T-helper 1 cell treated with Interleukin-12 subunit alpha and Interleukin-12 subunit beta and Interleukin-4 antibody, amounts not matched to agents 30 ng/mL and 1 ng/mL, for 36 hours (primary cell): Measurements from ENCODE around the gene CENPU. TPM values are rescaled to one million over a fixed set of nuclear protein-coding genes. Genes with fewer than 3 reads are reported as not detected.
"Not testable (repeated sequence)": the region's sequence is repeated elsewhere in the genome, so short reads cannot be mapped to it uniquely, and the experiment has no call there.

Experiments used
- intact Hi-C: fragments of 100-400 bp; cut with micrococcal nuclease; formaldehyde crosslinking; loops from one replicate; pipeline ENCODE4 v1.15.1; 2024
- total RNA-seq: library from RNA; stranded (reverse); gene quantifications from 2 replicates; pipeline ENCODE4 v1.2.3, GENCODE V29; 2022

The CENPU gene, protein sequence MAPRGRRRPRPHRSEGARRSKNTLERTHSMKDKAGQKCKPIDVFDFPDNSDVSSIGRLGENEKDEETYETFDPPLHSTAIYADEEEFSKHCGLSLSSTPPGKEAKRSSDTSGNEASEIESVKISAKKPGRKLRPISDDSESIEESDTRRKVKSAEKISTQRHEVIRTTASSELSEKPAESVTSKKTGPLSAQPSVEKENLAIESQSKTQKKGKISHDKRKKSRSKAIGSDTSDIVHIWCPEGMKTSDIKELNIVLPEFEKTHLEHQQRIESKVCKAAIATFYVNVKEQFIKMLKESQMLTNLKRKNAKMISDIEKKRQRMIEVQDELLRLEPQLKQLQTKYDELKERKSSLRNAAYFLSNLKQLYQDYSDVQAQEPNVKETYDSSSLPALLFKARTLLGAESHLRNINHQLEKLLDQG
- 52.8 and 57.2 TPM in 2 replicates for total RNA-seq

DNA sequence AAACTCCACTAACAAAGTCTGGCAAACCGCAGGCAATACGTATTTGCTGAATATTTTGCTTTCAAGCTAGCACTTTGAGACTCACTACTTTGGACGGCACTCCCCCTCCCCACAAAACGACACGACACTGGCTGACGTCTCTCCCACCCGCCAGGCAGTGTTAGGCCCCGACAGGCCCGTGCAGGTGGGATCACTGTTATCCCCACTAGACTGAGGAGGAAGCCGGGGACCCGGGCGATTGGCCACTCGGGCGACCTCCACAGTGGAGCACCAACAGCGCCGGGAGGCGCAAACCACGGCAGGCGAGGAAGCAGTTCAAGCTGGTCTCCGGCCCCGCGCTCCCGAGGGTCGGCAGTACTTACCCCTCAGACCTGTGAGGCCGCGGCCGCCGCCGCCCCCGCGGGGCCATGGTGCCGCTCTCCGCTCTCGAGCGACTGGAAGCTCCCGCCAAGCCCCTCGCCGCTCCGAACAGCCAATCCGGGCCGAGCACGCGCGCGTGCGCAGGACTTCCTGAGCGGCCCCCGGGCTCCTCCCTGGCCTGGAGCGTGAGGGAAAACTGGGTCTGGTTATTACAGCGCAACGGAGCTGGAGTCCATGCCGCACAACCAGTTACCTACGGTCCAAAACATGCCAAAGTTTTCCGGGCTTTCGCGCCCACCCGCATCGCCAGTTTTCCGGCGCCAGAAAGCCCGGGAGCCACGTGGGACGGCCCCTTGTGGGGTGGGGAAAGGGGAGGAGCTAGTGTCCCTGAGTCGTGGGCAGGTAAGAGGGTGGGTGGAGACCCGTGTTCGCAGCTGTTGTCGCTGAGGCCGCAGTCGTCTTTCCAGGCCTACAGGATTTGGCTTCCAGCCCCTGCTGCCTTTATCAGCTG is at the start of gene CENPU:
Gene CENPU (minus strand): TSS at position 443 of the 871 bp plus-strand sequence. CDS start 34 bp downstream, at position 409.
- intact Hi-C loops: loop anchor here (1.0 to 5.0 kb wide), 22 partner anchors 11 to 1290 kb away; partner anchors contain the start of genes CASP3, CCDC110, CDKN2AIP and IRF2

DNA sequence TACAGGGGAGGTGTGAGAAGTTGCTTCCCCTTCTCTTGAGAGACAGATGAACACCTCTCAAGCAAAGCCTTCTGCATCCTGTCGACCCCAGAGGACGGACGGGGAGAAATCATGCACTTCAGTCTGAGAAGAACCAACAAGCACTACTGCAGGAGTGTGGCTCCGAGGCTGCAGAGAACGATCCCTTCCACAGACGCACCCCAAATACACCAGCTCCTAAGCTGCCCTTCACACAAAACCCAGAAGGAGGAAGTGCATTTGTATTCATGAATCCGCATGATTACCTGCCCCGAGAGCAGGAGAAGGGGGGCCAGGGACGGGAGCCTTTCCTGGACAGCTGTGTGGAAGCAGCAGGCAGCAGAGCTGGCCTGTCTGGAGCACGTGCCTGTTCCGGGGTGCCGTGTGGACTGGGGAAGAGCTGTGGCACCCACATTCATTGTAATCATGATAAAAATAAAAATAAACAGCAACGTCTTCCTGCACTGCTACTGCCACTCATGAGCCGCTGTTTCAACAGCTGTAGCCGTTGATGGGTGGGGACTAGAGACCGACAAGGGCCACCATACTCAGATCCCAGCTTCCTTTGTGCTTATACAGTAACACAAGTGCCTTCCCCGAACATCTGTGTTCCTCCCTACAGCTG is 49.0 kb upstream of the CENPU start:
- intact Hi-C loops: no loop called here

DNA sequence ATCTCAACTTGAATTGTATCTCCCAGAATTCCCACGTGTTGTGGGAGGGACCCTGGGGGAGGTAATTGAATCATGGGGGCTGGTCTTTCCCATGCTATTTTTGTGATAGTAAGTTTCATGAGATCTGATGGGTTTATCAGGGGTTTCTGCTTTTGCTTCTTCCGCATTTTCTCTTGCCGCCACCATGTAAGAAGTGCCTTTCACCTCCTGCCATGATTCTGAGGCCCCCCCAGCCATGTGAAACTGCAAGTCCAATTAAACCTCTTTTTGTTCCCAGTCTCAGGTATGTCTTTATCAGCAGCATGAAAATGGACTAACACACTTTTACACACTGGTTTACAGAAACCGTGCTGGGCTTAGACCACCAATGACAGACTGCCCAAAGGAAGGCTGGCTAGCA is 45.3 kb upstream of the CENPU start:
- intact Hi-C loops: not testable (repeated sequence)

DNA sequence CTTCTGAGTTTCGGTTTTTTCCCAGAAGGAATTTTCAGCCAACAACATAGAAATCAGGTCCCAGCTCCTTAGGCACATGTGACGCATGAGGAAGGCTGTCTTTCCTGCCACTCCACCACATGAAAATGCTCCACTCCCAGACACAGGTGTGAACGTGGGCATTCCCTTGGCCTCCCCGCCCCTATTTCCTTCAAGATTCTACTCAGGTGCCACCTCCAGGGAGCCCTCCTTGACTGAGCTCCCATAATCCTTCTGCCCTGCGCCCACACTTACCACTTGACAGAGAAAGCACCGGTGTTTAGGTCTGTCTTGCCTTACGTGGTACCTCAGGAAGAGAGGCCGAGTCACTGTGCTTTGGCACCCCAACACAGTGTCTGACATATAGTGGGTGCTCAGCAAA is 44.4 kb upstream of the CENPU start:
- intact Hi-C loops: no loop called here

DNA sequence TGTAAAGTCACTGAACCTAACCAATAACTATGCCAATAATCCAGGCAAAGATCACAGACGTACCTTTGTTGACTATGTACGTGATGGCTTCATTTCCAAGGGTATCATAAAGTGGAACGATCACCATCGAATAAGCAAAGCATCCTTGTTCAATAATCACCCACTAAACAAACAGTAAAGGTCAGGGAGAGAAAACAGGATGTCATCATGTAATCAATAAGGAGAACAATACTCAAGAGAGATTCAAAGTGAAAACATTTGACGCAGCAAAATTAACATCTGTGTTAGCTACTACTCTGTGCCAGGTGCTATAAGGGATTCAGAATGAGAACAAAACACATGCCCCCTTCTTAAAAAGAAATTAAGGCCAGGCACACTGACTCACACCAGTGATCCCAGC is 42.9 kb upstream of the CENPU start:
- intact Hi-C loops: no loop called here

DNA sequence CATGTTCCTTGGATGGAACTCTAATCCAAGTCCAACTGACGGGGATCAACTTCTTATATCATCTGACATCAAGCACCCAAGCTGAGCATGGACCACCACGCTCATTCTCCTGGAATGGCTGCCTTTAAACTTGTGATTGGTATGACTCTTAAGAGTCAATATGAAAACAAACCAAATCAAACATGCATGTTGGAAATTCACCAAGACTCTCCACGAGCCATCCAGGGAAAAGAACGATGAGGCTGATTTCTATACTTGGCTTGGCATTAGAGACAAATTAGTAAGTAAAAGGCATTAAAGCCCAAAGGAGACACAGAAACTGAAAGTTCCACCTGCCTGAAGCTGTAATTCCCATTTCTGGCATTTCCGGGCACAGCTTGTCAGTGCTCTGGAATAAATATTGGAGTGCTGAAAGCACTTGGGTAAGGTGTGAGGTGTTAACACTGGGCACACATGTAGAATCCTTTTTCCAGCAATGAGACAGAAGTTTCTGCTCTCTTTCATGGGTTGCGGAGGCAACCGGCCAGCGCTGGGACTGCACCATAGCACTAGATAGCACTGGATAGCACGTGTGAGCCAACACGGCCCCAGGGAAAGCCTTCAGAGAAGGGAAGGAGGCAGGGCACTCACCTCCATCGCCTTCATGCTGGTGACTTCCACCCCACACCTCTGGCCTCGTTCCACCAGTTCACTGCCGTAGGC is 42.1 kb upstream of the CENPU start:
- intact Hi-C loops: no loop called here

DNA sequence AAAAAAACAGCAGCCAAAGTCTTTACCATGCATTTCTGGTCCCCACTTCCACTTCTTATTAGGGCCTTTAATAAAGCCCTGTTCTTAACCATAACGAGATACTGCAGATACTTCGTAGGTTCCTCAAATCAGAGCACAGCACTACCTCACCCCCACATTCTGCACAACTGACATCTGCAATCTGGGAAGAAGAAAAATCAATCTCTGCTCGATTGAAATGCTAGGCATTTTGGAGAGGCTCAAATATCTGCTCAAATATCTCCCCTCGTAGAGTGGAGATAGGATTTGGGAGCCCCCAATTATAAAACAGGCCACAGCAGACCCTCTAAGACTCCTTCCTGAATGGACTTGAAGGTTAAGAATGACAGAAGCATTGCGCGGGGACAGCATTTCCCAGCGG is 40.3 kb upstream of the CENPU start:
- intact Hi-C loops: no loop called here

DNA sequence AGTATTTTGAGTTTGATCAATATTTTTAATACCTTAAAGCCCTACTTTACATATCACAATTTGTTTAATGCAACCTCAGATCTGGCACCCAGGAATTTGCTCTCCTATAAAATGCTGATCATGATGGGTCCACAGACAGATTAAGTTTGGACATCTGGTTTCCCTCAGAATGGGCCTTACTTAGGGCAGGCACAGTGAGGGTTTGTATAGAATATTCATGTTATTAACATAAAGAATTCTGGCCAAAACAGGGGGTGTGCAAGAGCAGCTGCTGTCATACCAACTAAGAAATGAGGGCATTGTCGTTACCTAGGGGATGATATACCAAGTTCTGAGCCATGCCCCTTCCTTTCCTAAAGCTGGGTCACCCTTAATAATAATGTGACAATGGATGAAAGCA is 37.5 kb upstream of the CENPU start:
- intact Hi-C loops: no loop called here

DNA sequence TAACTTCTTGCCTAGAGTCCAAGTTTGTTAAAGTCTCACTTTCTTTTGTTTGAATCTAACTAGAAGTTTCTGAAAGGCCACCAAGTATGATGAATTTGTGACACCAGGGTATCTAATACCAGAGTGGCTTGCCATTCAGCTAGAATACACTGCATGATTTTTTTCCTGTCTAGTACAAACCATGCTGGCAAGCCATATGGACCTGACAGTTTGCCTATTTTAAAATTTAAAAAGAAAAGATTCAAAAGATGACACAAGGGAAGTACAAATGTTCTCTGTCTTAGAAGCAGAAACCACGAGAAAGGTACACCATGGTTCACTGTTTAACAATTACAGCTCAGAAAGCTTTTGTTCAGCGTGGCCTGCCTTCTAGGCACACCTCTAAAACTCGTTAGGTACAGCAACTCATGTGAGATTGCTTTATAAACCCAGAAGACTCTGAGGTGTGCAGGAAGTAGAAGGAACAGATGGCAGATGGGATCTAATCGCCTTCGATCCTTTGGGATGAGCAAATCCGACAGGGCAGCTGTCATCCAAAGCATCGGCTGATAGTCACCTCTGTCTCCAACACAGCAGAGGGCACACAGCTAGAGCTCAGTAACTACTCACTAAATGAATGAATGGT is 35.4 kb upstream of the CENPU start:
- intact Hi-C loops: no loop called here

DNA sequence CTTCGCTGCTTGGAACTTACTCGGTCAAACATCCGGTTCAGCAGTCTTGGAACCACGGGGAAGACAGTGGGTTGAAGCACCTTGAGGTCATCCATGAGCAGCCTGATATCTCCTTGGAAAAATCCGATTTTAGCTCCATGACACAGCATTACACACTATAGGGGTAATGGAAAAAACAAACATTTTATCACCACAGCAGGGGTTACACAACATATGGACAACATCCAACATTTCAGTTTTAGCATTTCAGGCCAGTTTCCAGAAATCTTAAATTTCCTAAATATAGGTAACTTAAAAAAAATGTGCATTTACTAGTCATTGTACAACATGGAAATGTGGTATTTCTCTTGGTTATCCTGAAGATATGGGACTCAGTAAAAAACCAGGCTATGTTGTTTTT is 34.4 kb upstream of the CENPU start:
- intact Hi-C loops: no loop called here

DNA sequence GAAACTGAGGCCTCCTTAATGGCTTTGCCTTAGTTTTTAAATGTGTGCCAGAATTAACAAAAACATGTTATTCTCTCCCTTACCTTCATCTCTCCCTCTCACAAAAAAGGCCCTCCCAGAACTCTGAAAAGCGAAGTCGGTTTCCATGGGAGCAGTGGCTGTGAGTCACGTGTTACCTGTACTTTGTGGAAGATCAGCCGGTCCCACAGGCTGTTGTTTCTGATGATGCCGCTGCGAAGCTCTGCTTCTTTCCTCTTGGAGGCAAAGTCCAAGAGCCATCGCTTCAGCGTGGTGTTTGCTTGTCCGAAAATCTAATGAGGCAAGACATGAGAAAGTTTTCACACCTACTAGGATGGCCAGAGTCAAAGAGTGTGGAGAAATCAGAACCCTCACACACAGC is 32.5 kb upstream of the CENPU start:
- intact Hi-C loops: no loop called here

DNA sequence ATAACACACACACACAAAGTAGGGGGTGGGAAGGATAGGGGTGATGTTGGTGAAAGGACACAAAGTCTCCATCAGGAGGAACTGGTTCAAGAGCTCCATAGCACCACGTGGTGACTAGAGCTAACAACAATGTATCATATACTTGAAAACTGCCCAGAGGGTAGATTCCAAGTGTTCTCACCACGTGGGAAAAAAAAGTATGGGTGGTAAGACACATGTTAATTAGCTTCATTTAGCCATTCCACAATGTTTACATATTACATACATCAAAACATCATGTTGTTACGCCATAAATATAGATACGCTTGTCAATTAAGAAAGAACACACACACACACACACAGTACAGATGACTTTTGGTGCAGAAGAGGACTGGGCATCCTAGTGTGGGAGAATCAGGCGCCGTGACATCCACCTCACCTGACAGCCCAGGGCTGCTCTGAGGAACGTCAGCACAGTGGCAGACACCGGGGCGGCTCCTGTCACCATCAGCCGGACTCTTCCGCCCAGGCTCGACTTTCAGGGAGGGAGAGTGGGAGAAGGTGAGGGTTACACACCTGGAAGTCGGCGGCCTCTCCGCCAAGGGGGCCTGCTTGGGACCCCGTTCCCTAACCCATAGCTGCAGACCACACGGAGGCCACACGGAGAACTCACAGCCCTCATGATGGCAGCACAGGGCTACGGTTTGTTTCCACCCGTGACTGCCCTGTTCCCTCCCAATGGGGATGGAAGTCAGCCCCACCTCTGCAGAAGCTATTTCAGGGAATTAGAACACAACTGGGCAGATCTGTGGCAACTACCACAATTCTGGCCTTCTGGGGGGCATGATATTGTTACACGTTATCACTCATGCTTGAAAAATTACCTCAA is 31.8 kb upstream of the CENPU start:
- intact Hi-C loops: no loop called here

DNA sequence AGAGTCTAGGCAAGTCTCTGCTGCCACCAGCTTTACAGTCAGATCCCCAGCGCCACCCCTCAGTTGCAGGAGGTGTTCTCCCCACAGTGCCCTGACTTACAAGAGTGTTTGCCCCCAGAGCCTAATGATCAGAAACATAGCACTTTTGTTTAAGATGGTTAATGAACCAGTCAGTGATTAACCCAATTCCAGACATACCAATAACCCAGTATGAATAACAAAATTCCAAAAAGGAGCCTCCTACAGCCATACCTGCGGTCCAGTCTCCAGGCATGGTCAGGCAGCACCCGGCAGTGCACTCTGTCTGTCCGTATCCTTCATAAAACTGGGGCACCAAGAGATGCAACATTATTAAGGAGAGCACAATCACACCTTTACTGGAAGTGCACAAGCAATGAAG is 30.7 kb upstream of the CENPU start:
- intact Hi-C loops: loop anchor here (5.0 kb wide), 1 partner anchor 198 kb away; no protein-coding TSS in a partner anchor

DNA sequence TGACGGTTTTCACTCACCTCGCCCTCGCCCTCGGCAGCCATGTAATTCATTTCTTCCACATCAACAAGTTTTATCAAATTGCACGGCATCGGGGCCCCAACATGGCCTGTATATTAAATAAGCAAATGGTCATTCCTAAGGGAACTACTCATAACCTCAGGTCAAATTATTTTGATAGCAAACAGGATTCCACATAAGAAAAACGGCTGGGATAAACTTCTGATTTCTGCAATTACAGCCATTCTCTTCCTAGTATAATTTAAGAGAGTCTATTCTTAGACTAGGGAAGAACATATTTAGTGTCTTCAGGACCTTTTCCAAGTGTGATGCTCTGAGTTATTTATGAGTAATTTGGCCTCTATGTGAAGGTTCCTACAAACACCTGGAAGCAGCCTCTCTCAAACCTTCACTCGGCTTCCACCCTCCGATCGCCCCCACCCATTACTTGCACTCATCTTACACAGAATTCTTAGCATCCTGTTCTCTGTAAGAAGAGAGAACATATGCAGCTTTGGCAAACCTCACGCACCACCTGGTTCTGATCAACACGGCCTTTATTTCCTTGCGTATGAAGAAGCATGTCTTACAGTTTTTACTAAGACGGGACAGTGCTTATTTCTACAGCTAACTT is 29.4 kb upstream of the CENPU start:
- intact Hi-C loops: loop anchor here (2.0 to 5.0 kb wide), 2 partner anchors 199 to 440 kb away; partner anchors contain the start of gene CFAP97

DNA sequence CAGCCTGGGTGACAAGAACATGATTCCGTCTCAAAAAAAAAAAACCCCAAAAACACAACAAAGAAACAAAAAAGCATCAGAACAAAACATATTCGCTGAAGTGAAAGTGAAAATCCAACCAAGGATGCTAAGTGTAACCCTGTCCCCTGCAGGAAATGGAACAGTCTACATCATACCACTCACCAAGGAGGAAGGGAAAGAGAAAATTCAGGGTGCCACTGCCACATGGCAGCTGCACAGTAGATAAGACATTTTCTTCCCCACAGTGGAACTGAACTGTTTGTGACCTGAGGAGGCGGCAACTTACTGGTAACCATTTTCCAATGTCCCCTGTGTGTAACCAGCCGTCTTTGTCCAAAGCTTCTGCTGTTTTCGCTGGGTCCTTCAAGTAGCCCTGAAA is 28.2 kb upstream of the CENPU start:
- intact Hi-C loops: loop anchor here (1.0 to 5.0 kb wide), 12 partner anchors 16 to 498 kb away; partner anchors contain the start of genes CASP3, CENPU, CFAP97 and IRF2

DNA sequence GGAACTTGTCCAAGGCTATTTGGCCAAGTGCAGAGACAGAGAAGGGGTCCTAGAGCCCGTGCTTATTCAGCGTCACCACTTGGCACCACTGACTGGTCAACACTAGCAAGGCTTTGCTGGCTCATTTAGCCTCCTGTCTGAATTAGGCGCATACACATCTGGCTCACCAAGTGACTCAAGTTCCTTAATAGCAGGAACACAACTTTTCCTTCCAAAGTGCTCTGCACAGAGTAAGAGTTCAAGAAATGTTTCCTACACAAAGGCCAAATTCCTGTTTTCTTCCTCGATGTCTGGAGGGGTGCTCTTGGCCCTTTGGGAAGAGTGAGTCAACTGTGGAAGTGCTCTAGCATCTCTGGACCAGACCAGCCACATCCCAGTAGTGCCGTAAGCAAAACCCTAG is 26.8 kb upstream of the CENPU start:
- intact Hi-C loops: loop anchor here (5.0 kb wide), 1 partner anchor 202 kb away; no protein-coding TSS in a partner anchor

DNA sequence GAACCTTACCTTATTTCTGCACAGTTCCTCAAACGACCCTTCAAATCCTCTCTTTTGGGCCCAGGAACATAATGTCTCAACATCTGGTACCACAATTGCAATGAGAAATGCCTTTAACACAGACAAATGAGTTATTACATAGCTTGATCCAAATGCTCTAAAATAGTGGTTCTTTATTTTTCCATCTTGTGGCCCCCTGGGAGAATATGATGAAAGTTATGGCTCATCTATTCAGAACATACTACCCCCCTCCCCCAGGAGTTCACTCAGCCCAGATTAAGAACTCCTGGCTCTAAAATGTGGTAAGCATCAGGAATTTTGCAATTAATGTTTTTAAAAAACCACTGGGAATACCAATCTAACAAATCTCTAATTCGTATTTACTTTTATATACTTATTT is 23.9 kb upstream of the CENPU start:
- intact Hi-C loops: no loop called here

DNA sequence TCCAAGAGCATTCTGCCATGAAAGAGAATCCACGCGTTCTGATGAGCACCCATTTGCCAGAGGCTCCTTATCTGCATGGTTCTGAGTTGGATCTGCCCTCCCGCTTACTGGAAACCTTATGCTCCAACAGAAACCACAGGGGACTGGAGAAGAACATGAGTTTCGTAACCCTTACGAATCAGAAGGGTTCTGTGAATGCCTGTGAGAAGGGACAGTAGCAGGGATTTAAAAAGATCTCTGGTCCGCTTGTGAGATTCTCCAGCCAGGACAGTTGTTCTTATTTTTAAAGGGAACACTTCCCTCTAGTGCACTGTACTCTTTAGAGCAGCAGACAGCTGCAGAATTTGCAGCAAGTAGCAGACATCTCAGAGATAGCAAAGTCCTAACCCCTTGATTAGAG is 22.5 kb upstream of the CENPU start:
- intact Hi-C loops: no loop called here

DNA sequence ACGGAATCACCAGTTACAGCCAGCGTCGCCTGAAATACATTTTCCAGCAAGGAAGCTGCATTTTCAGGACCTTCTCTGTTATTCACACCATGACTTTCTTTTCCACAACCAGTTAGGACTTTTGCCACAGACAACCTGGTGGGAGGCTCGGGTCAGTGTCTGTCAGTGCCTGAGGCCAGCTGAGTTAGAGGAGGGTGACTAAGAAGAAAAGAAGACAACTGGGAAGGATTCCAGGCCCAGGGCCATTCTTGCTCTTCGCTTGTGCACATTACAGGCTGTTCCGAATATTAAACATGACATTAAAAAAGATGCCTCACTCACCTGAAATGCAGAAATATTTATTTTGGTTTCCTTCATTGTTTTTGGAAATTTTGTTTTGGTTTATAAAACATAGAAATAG is 21.4 kb upstream of the CENPU start:
- intact Hi-C loops: no loop called here
